Activated gamma-delta T cell (primary cell): Measurements from ENCODE around the gene RFX5.
"Not testable (repeated sequence)": the region's sequence is repeated elsewhere in the genome, so short reads cannot be mapped to it uniquely, and the experiment has no call there.

ENCODE experiments used
- DNase-seq: peaks from one replicate; lab custom pipeline; 2025; lab: John Stamatoyannopoulos, UW
- total RNA-seq, 2 donors: gene quantifications; one replicate each; lab custom pipeline; 2026; lab: John Stamatoyannopoulos, UW

RFX5 gene
- 147 to 156 reads per million in 2 donors for total RNA-seq

DNA sequence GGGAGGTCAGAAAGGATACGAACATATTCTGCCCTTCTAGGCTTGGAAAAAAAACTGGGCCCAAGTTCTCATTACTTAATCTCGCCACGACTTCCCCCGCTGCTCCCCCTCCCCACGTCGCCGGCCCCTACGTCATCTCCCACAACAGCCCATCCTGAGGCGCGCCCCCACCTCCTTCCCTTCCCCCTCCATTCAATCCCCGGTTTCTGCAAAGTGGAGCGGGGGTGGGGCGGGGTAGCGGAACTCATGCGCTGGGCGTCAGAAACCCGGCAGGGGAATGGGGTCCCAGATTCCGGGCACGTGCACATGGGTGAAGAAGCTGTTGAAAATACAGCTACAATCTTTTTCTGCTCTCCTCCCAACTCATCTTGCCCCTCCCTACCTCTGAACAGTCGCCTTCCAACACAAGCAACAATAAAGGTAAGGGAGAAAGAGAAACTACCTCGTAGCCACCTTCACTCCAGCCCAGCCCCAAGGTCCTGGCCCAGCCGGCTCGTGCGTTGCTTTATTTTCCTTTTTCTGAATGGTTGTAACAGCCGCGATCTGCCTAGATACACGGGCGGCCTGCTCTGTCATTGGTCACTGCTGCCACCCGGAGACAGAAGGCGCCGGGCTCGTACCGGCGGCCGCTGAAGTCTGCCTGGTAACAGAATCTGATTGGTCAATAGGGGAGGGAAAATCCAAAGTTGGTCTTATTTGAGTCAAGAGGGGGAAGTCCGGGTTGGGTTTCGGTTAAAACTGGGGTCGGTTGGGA, at the start of gene RFX5:
TSS of gene RFX5 (minus strand) at position 484 of the 754 bp plus-strand sequence. CDS start 932 bp downstream, outside the sequence.
- peak; percentile 72 for DNase-seq

- not testable (repeated sequence) for DNase-seq
These were observed 49.2 kb upstream of the RFX5 start for GRCh38 chr1:151396265-151396664.

- no peak for DNase-seq
These were observed 46.5 kb upstream of the RFX5 start for GRCh38 chr1:151393583-151393982.

DNA sequence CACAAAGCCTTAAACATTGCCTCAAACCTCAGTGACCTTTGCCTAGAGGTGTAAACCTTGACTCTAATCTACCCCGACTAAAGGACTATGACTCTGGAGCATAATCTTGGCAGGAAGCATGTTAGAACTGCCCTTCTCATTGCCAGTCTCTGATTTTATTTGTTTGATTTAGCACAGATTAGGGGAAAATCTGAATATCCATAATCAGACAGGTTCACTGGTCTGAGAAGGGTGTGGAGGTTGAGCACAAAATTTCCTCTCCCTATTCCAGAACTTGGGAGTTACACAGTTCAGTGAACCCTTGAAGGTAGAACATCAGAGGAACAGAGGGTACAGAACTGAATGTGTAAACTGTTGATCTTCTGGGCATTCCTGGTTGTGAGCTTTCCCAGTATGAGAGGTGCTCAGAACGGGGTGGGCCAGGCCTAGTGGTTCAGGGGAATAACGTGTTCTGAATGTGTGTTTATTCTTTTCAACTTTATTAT, 44.1 kb upstream of the RFX5 start:
- DNase-seq: no peak

- DNase-seq: not testable (repeated sequence)
These were observed 43.4 kb upstream of the RFX5 start for GRCh38 chr1:151390221-151391078.

DNA sequence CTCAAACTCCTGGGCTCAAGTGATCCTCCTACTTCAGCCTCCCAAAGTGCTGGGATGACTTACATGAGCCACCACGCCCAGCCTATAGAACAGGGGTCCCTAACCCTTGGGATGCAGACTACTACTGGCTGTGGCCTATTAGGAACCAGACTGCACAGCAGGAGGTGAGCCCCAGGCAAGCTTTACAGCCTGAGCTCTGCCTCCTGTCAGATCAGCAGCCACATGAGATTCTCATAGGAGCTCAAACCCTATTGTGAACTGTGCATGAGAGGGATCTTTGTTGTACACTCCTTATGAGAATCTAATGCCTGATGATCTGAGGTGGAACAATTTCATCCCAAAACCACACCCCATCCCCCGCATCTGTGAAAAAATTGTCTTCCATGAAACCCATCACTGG, 39.0 kb upstream of the RFX5 start:
- no peak for DNase-seq

DNA sequence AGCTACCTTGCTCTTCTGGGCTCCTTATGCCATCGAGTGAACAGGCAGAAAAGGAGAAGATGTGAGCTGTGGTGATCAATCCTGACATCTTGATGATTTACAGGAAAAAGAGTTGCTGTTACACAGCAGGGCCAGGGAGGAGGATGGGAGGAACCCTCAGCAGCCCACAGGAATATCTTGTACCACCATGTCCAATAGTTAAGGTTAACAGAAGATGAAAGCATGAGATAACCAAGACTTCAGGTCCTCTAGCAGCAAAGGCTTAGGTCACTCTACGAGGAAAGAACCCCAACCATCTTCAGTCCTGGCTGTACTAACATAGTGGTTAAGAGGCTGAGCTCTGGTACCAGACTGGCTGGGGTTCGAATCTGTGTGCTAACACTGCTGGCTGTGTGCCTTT, 37.5 kb upstream of the RFX5 start:
- DNase-seq: no peak

GRCh38 chr1:151377150-151377884, 30.3 kb upstream of the RFX5 start:
- DNase-seq: no peak

GRCh38 chr1:151373196-151373595, 26.1 kb upstream of the RFX5 start:
- no peak for DNase-seq

DNA sequence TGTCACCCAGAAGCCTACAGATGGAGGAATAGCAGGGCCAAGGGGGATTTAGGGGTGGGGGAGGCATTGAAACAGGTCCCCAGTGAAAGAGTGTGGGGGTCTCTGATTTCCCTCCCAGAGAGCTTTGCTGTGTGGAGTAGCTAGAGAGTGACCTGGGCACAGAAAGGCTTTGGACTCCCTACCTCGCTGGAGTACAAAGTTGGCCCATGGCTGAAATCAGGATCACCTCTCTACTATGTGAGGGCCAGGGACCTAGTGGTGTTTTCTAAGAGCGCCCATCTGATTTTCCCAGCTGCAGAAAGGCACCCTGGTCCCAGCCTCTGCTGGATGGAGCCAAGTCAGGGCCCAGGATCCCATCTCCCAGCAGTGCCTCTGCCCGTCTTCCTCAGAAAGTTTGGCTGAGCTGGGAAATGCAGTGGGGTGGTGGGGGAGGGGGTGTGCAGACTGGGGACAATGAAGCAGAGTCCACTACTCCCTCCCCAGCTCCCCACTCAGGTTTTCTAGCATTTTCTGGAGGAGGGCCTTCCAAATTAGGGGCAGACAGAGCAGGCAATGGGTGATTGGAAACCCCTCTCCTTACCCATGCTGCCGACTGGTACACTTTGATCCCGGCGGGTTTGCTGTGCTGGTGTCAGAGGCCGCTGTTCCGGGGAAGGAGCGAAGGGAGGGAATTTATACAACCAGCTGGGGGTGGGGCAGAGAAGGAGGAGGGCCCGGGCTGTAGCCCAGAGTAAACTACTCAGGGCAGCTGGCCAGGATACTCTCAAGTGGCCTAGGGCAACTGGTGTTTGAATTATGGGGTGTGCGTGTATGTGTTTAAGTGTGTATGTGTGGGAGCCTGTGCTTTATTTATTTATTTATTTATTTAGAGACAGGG, 25.2 kb upstream of the RFX5 start, which contains the start of gene SELENBP1:
TSS of gene SELENBP1 (minus strand) at position 648 of the 877 bp plus-strand sequence. CDS start at position 584, 64 bp downstream.
- DNase-seq: no peak

DNA sequence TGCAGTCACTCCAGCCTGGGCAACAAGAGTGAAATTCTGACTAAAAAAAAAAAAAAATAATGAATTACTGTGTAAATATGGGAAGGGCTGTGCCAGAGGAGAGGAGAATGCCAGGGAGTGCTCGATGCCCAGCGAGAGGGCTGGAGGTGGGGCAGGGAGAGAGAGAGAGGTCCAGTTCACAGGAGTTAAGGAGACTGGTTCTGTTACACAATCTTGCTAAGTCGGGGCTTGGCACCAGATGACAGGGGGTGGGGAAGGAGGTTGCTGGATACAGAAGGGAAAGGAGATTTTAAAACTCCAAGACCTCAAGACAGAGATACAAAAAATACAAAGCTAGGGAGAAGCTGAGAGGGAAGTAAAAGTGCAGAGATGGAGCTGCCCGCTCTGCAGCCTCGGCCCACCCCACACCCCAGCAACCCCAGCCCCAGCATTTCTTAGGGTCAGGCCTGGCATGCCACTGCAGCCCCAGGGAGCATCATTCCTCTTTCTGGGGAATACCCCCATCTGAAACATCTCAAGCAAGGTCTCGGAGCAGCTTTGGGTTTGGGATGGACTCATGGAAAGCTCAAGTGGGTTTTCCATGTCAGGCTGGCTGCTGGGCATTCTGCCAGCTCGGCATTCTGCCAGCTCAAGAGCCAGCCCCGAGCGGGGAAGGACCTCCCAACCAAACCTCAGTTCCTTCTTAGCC, 24.5 kb upstream of the RFX5 start:
- no peak for DNase-seq

GRCh38 chr1:151370211-151370911, 23.3 kb upstream of the RFX5 start:
- DNase-seq: no peak

GRCh38 chr1:151369621-151370048, 22.6 kb upstream of the RFX5 start:
- no peak for DNase-seq

DNA sequence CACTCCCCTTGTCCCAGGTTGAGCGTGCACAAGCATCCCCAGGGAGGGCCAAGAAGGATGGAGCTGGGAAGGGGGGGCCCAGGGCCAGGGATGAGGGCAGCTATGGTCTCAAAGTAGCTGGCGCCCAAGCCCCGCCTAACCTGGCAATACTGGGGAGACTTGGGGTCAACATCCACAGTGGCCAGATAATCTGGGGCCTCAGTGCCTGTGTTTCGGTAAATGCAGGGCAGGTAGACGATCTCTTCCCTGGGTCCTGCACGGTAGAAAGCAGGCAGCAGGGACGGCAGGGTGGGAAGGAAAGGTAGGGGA, 22.2 kb upstream of the RFX5 start:
- no peak for DNase-seq

DNA sequence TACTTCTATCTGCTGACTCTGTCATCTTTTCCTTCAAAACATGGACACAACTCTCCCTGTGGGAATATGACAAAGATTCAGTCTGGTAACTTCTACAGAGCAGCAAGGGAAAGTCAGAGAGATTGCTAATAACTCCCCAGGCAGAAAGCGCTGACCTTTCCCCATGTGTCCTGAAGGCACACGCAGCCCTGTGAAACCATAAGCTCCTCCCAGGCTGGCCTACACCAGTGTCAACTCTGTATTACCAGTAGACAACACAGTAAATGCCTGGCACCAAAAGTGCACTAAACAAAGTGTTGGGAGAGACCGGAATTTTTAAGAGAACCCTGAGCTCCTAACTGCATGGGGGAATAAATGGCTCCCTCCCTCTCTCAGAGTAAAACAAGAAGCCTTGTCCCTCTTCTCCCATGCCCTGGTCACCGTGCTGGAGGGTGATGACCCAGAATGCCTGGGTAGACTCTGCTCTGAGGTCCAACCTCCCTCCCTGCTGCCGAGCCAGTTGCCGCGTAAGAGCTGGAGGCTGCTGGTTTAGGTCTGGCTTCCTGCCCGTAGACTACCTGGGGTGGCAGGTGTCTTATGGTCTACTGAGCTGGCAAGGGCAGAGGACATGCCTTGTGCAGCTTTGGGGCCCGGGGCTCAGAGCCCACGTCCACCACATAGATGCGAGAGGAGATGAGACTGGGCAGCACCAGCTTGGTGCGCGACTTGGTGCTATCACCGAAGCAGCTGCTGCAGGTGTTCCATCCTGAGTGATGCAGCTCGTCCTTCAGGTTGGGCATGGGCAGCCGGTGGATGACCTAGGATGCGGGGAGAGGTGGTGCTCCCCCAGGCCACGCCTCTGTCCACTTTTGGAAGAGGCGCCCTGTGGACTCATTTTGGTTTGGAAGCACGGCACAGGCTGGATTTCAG, 21.6 kb upstream of the RFX5 start:
- DNase-seq: no peak

GRCh38 chr1:151367658-151368392, 20.8 kb upstream of the RFX5 start:
- no peak for DNase-seq

DNA sequence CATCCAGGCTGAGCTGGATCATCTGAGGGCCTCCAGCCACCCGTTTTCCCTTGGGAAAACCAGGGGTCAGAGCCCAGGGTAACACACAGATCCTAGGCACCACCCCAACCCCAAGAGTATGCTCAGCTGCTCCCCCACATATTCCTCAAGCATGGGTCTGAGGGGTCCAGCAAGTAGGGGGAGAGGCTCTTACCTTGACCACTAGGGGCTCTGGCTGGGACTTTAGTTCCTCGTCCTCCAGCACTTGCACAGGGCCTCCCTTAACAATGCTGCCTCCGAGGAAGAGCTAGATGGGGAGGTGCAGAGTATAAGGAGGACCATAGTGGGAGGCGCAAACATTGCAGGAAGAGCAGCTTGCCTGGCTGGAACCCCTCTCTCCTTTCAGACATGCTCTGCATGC, 17.9 kb upstream of the RFX5 start:
- no peak for DNase-seq
